Vagina (tissue), 2 donors: ENCODE data around the gene FCN2. TPM values are rescaled to one million over a fixed set of nuclear protein-coding genes. Genes with fewer than 3 reads are reported as not detected.
A peak's percentile ranks its signal among the peaks of the same experiment; 100 is the strongest.

Source experiments
- DNase-seq, 2 donors: peaks; one replicate each; pipeline ENCODE4 v3.0.0-alpha.2; 2017; ENCODE audit errors: extremely low spot score in 2 of 2
- H3K27ac ChIP-seq: fragments of 200-600 bp; sonication (generic); one replicate; pipeline ENCODE4 v1.5.1; 2019
- H3K27me3 ChIP-seq: fragments of 200-600 bp; sonication (generic); one replicate; pipeline ENCODE4 v1.5.1; 2019
- H3K36me3 ChIP-seq, 2 donors: fragments of 200-600 bp; sonication (generic); one replicate each; pipeline ENCODE4 v1.5.1; 2017 to 2019
- H3K4me1 ChIP-seq: fragments of 200-600 bp; sonication (generic); one replicate; pipeline ENCODE4 v1.5.1; 2019
- H3K4me3 ChIP-seq, 2 donors: fragments of 200-600 bp; sonication (generic); 1 replicate in 1 of 2; 2 replicates in 1 of 2; pipeline ENCODE4 v1.5.1; 2016 to 2019
- H3K9me3 ChIP-seq: fragments of 200-600 bp; sonication (generic); one replicate; pipeline ENCODE4 v1.5.1; 2019
- POLR2A ChIP-seq, 2 donors: fragments of 450-650 bp; IDR thresholded peaks; one replicate each; pipeline ENCODE4 v1.6.1; 2017; ENCODE audit warnings: antibody characterized with exemption in 2 of 2, mild to moderate bottlenecking in 2 of 2, moderate library complexity in 2 of 2
- POLR2AphosphoS5 ChIP-seq, 2 donors: sonication (generic); formaldehyde crosslinking; IDR thresholded peaks; one replicate each; pipeline ENCODE4 v1.9.0; 2017; ENCODE audit warnings: antibody characterized with exemption in 2 of 2, mild to moderate bottlenecking in 2 of 2, low read depth in 1 of 2; ENCODE audit not compliant: insufficient read depth in 1 of 2
- intact Hi-C: fragments of 100-400 bp; cut with DNase I; formaldehyde crosslinking; loops from one replicate; pipeline ENCODE4 v1.15.1; 2023
- total RNA-seq: library from RNA; depleted of rRNA; stranded (reverse); fragments of >200 nt; gene quantifications from one replicate; pipeline ENCODE4 v1.2.3, GENCODE V29; 2016
- TF ChIP-seq, protein P1 (sequence below), 3 experiments: fragments of 450-650 bp in 2 of 3; fragments of 200-600 bp in 1 of 3; sonication (generic) in 1 of 3; IDR thresholded peaks; one replicate each; pipeline ENCODE4 v1.5.1; 2017 to 2019; ENCODE audit warnings: antibody characterized with exemption in 3 of 3, mild to moderate bottlenecking in 2 of 3, moderate library complexity in 2 of 3

Gene FCN2
- total RNA-seq, 1 donor from 2014 or later = not detected

DNA sequence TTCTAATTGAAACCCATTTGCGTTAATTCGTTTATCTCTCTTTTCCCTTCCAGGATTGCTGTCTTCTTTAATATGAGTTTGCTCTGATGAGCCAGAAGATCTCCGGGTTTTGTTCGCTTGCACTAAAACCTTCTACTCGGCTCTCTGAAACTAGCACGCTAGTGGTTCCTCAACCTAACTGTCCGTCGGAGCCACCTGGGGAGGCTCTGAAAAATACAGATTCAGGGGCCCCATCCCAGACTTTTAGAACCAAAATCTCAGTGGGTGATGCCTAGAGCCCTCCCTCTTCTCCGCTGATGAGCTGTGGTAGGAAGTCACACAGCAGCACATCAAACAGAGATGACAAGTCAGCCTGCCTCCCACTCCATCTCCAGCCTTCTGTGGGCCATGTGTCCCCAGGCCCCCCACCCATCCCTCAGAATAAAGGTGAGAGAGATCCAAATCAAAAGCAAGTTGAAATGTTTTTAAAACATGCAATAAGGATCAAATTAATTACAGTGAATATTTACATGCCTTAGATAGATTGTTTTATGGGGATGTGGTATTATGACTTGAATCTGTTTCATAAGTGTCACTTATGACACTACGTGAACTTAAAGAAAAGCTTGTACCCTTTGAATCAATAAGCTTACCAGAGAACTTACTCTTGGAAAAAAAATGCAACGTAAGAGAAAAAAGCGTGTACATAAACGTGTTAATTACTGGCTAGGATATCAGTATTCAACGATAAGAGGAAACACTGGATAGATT, 16.4 kb downstream of the FCN2 start:
- TF ChIP-seq, protein P1, sequence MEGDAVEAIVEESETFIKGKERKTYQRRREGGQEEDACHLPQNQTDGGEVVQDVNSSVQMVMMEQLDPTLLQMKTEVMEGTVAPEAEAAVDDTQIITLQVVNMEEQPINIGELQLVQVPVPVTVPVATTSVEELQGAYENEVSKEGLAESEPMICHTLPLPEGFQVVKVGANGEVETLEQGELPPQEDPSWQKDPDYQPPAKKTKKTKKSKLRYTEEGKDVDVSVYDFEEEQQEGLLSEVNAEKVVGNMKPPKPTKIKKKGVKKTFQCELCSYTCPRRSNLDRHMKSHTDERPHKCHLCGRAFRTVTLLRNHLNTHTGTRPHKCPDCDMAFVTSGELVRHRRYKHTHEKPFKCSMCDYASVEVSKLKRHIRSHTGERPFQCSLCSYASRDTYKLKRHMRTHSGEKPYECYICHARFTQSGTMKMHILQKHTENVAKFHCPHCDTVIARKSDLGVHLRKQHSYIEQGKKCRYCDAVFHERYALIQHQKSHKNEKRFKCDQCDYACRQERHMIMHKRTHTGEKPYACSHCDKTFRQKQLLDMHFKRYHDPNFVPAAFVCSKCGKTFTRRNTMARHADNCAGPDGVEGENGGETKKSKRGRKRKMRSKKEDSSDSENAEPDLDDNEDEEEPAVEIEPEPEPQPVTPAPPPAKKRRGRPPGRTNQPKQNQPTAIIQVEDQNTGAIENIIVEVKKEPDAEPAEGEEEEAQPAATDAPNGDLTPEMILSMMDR (IDR thresholded peaks at IDR 0.05) = no peak
- TF ChIP-seq POLR2AphosphoS5 (IDR thresholded peaks at IDR 0.05; ENCODE audit: insufficient read depth in 1 of 2, low read depth in 1 of 2) (no peak), POLR2A (IDR thresholded peaks at IDR 0.05) (no peak)
- peak in 1 of 2 donors; percentile 70 for DNase-seq
- Histone ChIP-seq H3K36me3 (no peaks in the 10 kb centered on the region), H3K9me3 (no peaks in the 10 kb centered on the region), H3K4me1 (peaks cover 23% of the 10 kb centered on the region), H3K27me3 (no peaks in the 10 kb centered on the region), H3K27ac (peak overlapping the region; percentile 25), H3K4me3 (peak overlapping the region in 1 of 2 donors; percentile 2)
- intact Hi-C loops = no loop called here

DNA sequence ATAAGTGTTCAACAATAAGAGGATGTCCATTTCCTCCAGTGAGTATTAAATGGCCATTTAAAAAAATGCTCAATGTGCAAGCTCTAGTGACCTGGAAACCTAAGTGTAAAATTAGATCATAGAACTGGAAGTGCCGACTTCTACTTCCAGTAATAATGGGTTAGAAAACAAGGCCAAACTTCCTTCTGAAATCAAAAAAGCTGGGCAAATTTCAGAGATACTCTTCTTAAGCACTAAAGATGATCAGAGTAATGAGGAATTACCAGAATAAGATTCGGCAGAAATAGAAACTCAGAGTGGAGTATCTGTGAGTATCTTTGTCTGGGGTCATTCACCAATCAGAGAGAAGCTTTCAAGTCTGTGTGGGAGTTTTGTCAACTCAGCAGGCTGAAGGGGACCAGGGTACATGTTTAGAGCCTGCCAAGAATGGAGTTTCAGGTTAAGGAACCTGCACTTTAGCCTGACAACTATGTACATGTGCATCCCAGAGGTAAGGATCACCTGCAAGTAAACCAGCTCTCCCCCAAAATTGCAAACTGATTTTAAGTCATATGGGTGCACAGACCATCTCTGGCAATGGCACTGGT, 17.1 kb downstream of the FCN2 start:
- DNase-seq = no peak
- Histone ChIP-seq H3K27ac (no peak overlapping the region), H3K4me3 (no peak overlapping the region), H3K36me3 (no peaks in the 10 kb centered on the region), H3K9me3 (no peaks in the 10 kb centered on the region), H3K4me1 (peaks cover 23% of the 10 kb centered on the region), H3K27me3 (no peaks in the 10 kb centered on the region)
- intact Hi-C loops = no loop called here
- TF ChIP-seq POLR2A (IDR thresholded peaks at IDR 0.05) (no peak), POLR2AphosphoS5 (IDR thresholded peaks at IDR 0.05; ENCODE audit: insufficient read depth in 1 of 2, low read depth in 1 of 2) (peak in 1 of 2 donors; percentile 89)

DNA sequence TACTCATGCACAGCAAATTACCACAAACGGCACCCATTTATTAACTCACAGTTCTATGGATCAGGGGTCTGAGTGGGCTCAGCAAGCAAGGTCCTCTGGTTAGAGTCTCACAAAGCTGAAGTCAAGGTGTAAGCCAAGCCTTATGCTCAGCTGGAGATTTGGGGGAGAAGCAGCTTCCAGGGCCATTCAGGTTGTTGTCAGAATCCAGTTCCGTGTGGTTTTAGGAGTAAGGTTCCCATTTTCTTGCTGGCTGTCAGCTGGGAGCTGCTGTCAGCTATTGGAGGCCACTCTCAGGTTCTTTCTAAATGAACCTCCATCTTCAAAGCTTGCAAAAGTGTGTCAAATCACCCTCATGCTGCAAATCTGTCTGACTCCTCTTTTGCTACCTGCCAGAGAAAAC, 17.7 kb downstream of the FCN2 start:
- no peaks in the 10 kb centered on the region for H3K27me3 ChIP-seq
- no peak for TF ChIP-seq POLR2AphosphoS5 (IDR thresholded peaks at IDR 0.05; ENCODE audit: insufficient read depth in 1 of 2, low read depth in 1 of 2)
- TF ChIP-seq, protein P1 (IDR thresholded peaks at IDR 0.05) = no peak
- TF ChIP-seq POLR2A (IDR thresholded peaks at IDR 0.05) = no peak

DNA sequence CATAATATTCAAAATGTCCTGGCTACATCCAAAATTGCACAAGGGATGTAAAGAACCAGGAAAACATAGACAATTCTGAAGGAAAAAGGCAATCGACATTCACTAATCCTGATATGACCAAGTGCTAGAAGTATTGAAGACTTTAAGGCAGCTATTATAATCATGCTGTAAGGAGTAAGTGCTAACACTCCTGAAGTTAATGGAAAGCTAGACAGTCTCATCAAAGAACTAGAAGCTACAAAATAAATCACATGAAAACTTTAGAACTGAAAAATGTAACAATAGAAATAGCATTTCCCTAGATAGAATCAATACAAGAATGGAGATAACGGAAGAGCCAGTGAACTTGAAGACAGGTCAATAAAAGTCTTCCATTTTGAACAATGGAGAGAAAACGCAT, 18.6 kb downstream of the FCN2 start:
- H3K4me1 ChIP-seq = peaks cover 23% of the 10 kb centered on the region
- TF ChIP-seq POLR2A (IDR thresholded peaks at IDR 0.05) (no peak), POLR2AphosphoS5 (IDR thresholded peaks at IDR 0.05; ENCODE audit: insufficient read depth in 1 of 2, low read depth in 1 of 2) (no peak)
- TF ChIP-seq, protein P1 (IDR thresholded peaks at IDR 0.05) = no peak
- intact Hi-C loops = no loop called here

More for the DNA sequence above, 17.7 kb downstream of the FCN2 start:
- Histone ChIP-seq H3K4me3 (no peak overlapping the region), H3K9me3 (no peaks in the 10 kb centered on the region), H3K36me3 (no peaks in the 10 kb centered on the region), H3K4me1 (peaks cover 23% of the 10 kb centered on the region), H3K27ac (no peak overlapping the region)
- intact Hi-C loops = no loop called here
- peak in 1 of 2 donors; percentile 40 for DNase-seq

DNA sequence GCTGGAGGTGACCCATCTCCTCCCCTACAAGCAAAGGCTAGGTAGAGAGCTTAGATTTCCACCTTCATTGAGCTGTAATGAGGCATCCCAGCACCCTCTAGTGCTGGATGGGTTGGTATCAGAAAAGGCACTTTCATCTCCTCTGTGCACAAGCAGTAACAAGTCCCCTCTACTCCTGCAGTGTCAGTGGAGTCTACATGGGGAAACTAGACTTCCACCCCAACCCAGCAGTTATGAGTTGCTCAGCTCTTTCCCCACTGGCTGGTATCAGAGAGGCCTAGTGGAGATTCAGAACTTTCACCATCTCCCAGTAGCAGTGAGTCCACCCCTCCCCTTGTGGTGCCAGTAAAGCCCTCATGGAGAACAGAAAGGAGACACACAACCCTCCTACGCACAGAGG, 19.2 kb downstream of the FCN2 start:
- intact Hi-C loops = no loop called here
- H3K27ac ChIP-seq = no peak overlapping the region
- peaks cover 23% of the 10 kb centered on the region for H3K4me1 ChIP-seq
- H3K9me3 ChIP-seq = no peaks in the 10 kb centered on the region
- no peaks in the 10 kb centered on the region for H3K27me3 ChIP-seq
- no peaks in the 10 kb centered on the region for H3K36me3 ChIP-seq
- TF ChIP-seq POLR2AphosphoS5 (IDR thresholded peaks at IDR 0.05; ENCODE audit: insufficient read depth in 1 of 2, low read depth in 1 of 2) = no peak
- TF ChIP-seq, protein P1 (IDR thresholded peaks at IDR 0.05) = no peak
- no peak for TF ChIP-seq POLR2A (IDR thresholded peaks at IDR 0.05)
- no peak overlapping the region for H3K4me3 ChIP-seq
- peak in 1 of 2 donors; percentile 60 for DNase-seq

More for the DNA sequence above, 18.6 kb downstream of the FCN2 start:
- Histone ChIP-seq H3K9me3 (no peaks in the 10 kb centered on the region), H3K36me3 (no peaks in the 10 kb centered on the region), H3K27me3 (no peaks in the 10 kb centered on the region), H3K4me3 (no peak overlapping the region), H3K27ac (no peak overlapping the region)
- no peak for DNase-seq
